ENCODE results near the gene SERPINC1.
"Not testable (repeated sequence)": the region's sequence is repeated elsewhere in the genome, so short reads cannot be mapped to it uniquely, and the experiment has no call there.

The SERPINC1 gene

DNA sequence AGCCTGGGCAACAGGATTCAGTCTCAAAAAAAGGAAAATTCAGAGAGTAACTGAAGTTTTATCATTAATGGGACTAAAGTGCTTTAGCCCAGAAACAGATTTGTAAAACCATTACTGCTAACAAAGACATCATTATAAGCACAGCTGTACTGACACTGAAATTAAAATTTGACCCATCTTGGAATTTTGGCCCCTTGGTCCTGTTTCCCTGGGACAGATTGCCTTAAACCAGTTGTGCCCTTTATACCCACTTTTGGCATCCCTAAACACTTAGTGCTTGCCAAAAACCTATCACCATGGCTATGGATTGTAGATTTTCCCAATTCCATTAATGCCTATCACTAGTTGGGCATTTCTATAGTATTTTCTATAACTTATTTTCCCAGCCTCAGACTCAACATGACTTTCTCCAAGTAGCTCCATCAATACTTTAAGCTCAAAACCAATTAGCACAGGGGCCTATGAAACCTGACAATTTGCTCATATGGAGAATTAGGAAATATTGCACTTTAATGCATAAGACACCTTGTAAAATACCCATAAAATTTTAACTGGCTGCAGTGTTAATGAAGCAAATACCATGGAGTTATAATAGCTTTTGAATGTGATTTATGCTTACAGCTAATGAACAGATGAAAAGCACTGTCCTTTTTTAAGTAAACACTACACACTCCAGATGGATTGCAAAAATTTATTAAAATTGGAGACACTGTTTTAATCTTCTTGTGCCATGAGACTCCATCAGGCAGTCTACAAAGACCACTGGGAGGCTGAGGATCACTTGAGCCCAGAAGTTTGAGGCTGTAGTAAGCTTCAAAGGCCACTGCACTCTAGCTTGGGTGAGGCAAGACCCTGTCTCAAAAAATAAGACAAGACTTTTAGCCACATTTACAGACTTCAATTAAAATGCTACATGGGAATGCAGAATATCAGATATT lies 53.6 kb downstream of the SERPINC1 start:
- DNase-seq (ENCODE audit: low read depth): no peak

DNA sequence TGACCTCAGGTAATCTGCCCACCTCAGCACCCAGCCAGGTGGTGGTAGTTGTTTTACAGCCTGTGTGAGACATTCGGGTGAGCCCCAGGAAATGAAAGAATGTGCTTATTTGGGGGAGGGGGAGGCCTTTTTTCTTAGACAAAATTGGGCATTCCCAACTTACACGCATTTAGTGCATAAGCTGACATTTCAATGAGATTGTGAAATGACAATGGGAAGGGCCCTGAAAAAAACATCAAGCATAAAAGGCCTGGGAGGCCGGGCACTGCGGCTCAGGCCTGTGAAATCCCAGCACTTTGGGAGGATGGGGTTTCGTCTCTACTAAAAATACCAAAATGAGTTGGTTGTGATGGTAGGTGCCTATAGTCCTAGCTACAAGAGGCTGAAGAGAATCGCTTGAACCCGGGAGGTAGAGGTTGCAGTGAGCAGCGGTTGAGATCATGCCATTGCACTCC lies 54.3 kb downstream of the SERPINC1 start:
- DNase-seq (ENCODE audit: low read depth): no peak

DNA sequence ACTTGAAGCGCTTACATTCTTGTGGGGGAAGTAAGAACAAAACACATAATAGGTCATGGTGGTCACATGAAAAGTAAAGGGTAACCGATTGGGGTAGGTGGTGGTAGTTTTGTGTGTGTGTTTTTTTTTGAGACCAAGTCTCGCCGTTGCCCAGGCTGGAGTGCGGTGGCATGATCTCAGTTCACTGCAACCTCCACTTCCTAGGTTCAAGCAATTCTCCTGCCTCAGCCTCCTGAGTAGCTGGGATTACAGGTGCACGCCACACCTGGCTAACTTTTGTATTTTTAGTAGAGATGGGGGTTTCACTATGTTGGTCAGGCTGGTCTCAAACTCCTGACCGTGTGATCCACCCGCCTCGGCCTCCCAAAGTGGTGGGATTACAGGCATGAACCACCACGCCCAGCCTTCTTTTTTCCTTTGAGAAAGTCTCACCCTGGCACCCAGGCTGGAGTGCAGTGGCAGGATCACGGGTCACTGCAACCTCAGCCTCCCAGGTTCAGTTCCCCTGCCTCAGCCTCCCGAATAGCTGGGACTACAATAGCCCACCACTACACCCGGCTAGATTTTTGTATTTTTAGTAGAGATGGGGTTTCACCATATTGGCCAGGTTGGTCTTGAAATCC lies 54.9 kb downstream of the SERPINC1 start:
- not testable (repeated sequence) for DNase-seq (ENCODE audit: low read depth)

DNA sequence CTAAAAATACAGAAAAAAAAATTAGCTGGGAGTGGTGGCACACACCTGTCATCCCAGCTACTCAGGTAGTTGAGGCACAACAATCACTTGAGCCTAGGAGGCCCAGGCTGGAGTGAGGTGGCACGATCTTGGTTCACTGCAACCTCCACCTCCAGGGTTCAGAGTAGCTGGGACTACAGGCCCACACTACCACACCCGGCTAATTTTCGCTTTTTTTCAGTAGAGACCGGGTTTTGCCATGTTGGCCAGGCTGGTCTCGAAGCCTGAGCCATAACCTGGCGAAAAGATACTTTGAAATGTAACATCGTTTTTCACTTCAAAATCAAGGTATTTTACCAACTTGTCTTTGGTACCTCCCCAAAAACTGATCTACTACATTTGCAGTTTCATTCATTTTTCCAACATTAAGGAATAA lies 55.4 kb downstream of the SERPINC1 start:
- no peak for DNase-seq (ENCODE audit: low read depth)

DNA sequence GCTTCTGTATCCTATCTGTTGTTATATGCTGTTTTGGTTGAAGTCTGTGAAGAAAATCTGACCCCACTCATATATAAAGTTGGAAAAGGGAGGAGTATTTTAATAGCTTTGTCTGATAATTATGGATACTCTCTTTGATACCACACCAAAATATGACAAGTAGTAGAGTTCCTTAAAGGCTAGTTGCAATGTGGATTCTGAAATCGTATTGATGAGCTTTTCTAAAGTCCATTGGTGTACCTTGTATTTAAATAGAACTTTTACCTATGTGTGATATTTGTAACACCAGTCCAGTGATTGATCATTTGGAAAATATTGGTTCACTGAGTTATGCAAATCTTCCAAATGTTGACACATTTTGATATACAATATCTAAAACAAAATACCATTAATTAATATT lies 57.1 kb downstream of the SERPINC1 start:
- DNase-seq (ENCODE audit: low read depth): no peak

DNA sequence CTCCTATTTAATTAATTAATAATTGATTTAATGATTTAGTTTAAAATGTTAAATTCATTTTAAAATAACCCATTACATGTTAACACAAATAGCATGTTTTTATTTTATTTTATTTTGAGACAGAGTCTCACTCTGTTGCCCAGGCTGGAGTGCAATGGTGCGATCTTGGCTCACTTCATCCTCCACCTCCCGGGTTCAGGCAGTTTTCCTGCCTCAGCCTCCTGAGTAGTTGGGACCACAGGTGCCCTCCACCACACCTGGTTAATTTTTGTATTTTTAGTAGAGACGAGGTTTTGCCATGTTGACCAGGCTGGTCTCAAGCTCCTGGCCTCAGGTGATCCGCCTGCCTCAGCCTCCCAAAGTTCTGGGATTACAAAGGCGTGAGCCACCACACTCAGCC lies 57.6 kb downstream of the SERPINC1 start:
- DNase-seq (ENCODE audit: low read depth): not testable (repeated sequence)

DNA sequence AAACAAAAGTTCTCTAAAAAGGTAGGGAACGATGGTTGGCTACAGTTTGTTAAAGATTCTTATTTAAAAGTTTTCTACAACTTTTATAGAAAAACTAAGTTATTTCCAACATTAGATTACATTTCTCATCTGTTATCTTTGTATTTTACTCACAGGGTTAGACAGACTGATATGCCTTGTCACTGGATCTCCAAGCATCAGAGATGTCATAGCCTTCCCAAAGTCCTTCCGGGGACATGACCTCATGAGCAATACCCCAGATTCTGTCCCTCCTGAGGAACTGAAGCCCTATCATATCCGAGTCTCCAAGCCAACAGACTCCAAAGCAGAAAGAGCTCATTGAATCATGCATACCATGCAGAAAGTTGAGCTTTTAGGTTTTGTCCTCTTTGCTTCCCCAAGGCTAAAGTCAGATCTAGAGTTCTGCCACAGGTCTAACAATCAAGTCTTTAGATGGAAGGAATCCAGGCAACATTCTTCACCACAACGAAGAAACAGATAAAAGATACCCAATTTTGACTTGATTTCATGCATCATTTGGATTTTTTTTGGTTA lies 59.7 kb downstream of the SERPINC1 start:
- no peak for DNase-seq (ENCODE audit: low read depth)

DNA sequence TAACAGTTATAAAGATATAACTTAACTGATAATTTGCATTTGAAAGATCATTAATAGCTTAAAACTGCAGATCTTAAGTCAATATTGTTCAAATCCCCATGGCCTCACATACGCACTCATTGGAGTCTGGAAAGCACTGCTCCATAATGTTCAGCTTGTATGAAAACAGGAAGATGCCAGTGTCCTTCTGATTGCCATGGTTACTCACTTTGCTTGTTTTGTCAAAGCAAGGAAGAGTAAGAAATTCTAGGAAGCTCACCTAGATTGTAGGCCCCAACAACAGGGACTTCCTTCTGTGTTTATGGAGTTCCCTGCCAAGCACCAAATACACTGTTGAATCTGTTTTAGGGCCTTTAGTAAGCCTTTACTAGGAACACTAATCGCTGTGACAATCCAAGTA lies 60.2 kb downstream of the SERPINC1 start:
- DNase-seq (ENCODE audit: low read depth): no peak

DNA sequence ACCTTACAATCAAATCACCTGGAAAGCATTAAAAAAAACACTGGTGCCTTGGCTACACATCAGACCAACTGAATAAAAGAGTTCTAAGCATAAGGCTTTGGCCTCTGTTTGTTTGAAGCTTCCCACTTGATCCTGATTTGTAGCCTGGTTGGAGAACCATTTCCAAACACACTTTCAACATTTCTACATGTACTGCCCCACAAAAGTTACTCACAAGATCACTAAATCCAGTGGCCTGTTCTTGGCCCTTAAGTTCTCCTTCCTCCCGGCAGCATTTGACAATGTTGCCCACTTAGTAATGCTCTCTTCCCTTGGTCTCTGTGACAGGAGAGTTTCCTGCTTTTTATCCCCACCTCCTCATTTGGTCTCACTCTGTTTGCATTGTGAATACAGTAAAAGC lies 61.1 kb downstream of the SERPINC1 start:
- DNase-seq (ENCODE audit: low read depth): no peak
